Measurements from ENCODE around the gene RAMP2. TPM values are rescaled to one million over a fixed set of nuclear protein-coding genes. Genes with fewer than 3 reads are reported as not detected.

Gene RAMP2
- total and polyA plus RNA-seq, 4 donors = 43.8 to 101 (median 60.8) TPM

DNA sequence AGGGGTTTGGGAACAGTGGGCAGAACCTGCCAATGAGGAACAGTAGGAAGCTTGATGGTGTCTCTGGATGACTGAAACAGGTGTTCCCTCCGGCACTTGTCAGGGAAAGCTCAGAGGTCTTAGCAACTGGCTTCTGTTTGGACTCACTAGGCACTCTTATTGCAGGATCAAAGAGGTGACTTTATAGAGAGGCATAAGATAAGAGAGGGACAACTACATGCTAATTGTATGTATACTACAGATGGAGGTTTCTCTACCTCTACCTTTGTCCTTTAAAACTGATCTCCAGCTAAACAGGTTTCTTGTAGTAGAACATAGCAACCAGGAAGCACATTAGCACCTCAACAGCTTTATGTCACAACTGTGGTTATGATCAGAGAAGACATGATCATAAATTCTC lies 45.2 kb downstream of the RAMP2 start:
- H3K9me3 ChIP-seq (ENCODE audit: control insufficient read depth in 4 of 4, insufficient read depth in 3 of 4, low read length in 3 of 4) = no peaks in the 10 kb centered on the region
- H3K9ac ChIP-seq (ENCODE audit: insufficient read depth in 1 of 2, low read length in 2 of 2) = no peak overlapping the region
- no peak for TF ChIP-seq CTCF (IDR thresholded peaks at IDR 0.05; ENCODE audit: control extremely low read depth, extremely low read depth)
- no peak overlapping the region for H3K4me3 ChIP-seq
- 88 to 94% methylated on average over 1 of the region's 1 CpG for WGBS, 2 donors
- H3K27me3 ChIP-seq (ENCODE audit: control insufficient read depth in 3 of 3, insufficient read depth in 3 of 3, low read length in 2 of 3) = no peaks in the 10 kb centered on the region
- ATAC-seq (ENCODE audit: insufficient read depth, low FRiP score) = no peak
- no peak overlapping the region for H3K27ac ChIP-seq (ENCODE audit: low read depth in 1 of 2, low read length in 1 of 2)
- peaks cover 0 to 8% (median 0%) of the 10 kb centered on the region in 5 donors for H3K4me1 ChIP-seq (ENCODE audit: control insufficient read depth in 5 of 5, insufficient read depth in 5 of 5, low read length in 5 of 5)
- no peak for DNase-seq
- peaks cover 0 to 5% (median 4%) of the 10 kb centered on the region in 4 donors for H3K36me3 ChIP-seq (ENCODE audit: control insufficient read depth in 4 of 4, insufficient read depth in 4 of 4, low read length in 4 of 4)

DNA sequence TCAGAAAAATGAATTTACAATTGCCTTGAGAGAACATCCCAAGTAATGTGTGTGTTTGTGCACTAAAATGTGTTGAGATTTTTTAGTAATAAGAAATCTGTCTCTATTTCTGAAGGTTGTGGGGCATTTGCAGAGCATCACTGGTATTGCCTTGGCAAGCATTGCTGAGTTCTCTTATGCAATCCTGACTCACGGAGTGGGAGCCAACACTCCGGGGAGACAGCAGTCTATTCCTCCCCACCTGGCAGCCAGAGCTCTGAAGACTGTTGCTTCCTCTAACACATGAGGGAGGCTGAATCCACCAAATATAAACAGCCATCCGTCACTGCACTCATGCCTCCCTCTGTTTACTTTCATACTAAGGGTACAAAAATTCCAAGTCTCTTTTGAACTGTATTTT lies 48.2 kb downstream of the RAMP2 start:
- H3K27me3 ChIP-seq (ENCODE audit: control insufficient read depth in 3 of 3, insufficient read depth in 3 of 3, low read length in 2 of 3) = no peaks in the 10 kb centered on the region
- no peak overlapping the region for H3K27ac ChIP-seq (ENCODE audit: low read depth in 1 of 2, low read length in 1 of 2)
- H3K9ac ChIP-seq (ENCODE audit: insufficient read depth in 1 of 2, low read length in 2 of 2) = no peak overlapping the region
- H3K36me3 ChIP-seq (ENCODE audit: control insufficient read depth in 4 of 4, insufficient read depth in 4 of 4, low read length in 4 of 4) = peaks cover 3 to 14% (median 9%) of the 10 kb centered on the region in 4 donors
- TF ChIP-seq CTCF (IDR thresholded peaks at IDR 0.05; ENCODE audit: control extremely low read depth, extremely low read depth) = no peak
- WGBS, 2 donors = 23 to 41% methylated on average over 3 of the region's 3 CpGs
- DNase-seq (no peak), ATAC-seq (ENCODE audit: insufficient read depth, low FRiP score) (no peak)
- no peaks in the 10 kb centered on the region for H3K4me1 ChIP-seq (ENCODE audit: control insufficient read depth in 5 of 5, insufficient read depth in 5 of 5, low read length in 5 of 5)
- H3K4me3 ChIP-seq = no peak overlapping the region
- H3K9me3 ChIP-seq (ENCODE audit: control insufficient read depth in 4 of 4, insufficient read depth in 3 of 4, low read length in 3 of 4) = no peaks in the 10 kb centered on the region

Small RNA genes lying within 50 kb of the gene (small RNA-seq; reads per million reads assigned to genes)
- not detected for gene HMGN2P15 (ENCODE audit: low replicate concordance)

Other genes starting within 250 kb of the RAMP2 start
- gene NAGLU, start 225.0 kb upstream of the RAMP2 start, total RNA-seq = 10 to 100 TPM; 16.8 to 69.8 TPM
- gene NAGLU, start 225.0 kb upstream of the RAMP2 start, polyA plus RNA-seq = 10 to 100 TPM; 32.3 to 37.9 TPM
- 1 to 10 TPM in 1 of 2 donors, under 1 TPM in 1; 0.98 to 1.3 TPM for gene HSD17B1, start 208.3 kb upstream of the RAMP2 start, total RNA-seq
- 1 to 10 TPM; 1.8 to 2.4 TPM for gene HSD17B1, start 208.3 kb upstream of the RAMP2 start, polyA plus RNA-seq
- 10 to 100 TPM; 25.9 to 93.2 TPM for gene COASY, start 199.1 kb upstream of the RAMP2 start, total RNA-seq
- gene COASY, start 199.1 kb upstream of the RAMP2 start, polyA plus RNA-seq = 10 to 100 TPM; 57.3 to 71.3 TPM
- 10 to 100 TPM; 31.9 to 69.7 TPM for gene MLX, start 194.1 kb upstream of the RAMP2 start, total RNA-seq
- gene MLX, start 194.1 kb upstream of the RAMP2 start, polyA plus RNA-seq = 10 to 100 TPM; 61.8 to 71.6 TPM
- 1 to 10 TPM; 3.4 to 7.5 TPM for gene PSMC3IP, start 183.5 kb upstream of the RAMP2 start, total RNA-seq
- 1 to 10 TPM; 3.7 to 4.3 TPM for gene PSMC3IP, start 183.5 kb upstream of the RAMP2 start, polyA plus RNA-seq
- 10 to 100 TPM; 61.3 to 62.7 TPM for gene RETREG3, start 151.9 kb upstream of the RAMP2 start, total RNA-seq
- gene RETREG3, start 151.9 kb upstream of the RAMP2 start, polyA plus RNA-seq = 10 to 100 TPM; 16.1 to 27.6 TPM
- 10 to 100 TPM; 12.1 to 38.1 TPM for gene TUBG1, start 151.5 kb upstream of the RAMP2 start, total RNA-seq
- gene TUBG1, start 151.5 kb upstream of the RAMP2 start, polyA plus RNA-seq = 10 to 100 TPM; 31.1 to 39.0 TPM
- gene TUBG2, start 101.9 kb upstream of the RAMP2 start, total RNA-seq = 10 to 100 TPM; 13.0 to 22.0 TPM
- gene TUBG2, start 101.9 kb upstream of the RAMP2 start, polyA plus RNA-seq = 10 to 100 TPM in 1 of 2 donors, 1 to 10 TPM in 1; 6.9 to 10.5 TPM
- gene PLEKHH3, start 84.2 kb upstream of the RAMP2 start, total RNA-seq = 10 to 100 TPM; 23.9 to 30.2 TPM
- 10 to 100 TPM; 21.2 to 22.0 TPM for gene PLEKHH3, start 84.2 kb upstream of the RAMP2 start, polyA plus RNA-seq
- 1 to 10 TPM in 1 of 2 donors, under 1 TPM in 1; 1.00 to 1.9 TPM for gene CCR10, start 79.4 kb upstream of the RAMP2 start, total RNA-seq
- gene CCR10, start 79.4 kb upstream of the RAMP2 start, polyA plus RNA-seq = 1 to 10 TPM in 1 of 2 donors, under 1 TPM in 1; 0.55 to 3.1 TPM
- 10 to 100 TPM in 1 of 2 donors, 1 to 10 TPM in 1; 9.9 to 12.5 TPM for gene CNTNAP1, start 78.7 kb upstream of the RAMP2 start, total RNA-seq
- gene CNTNAP1, start 78.7 kb upstream of the RAMP2 start, polyA plus RNA-seq = 1 to 10 TPM; 2.9 to 5.4 TPM
- gene EZH1, start 16.2 kb upstream of the RAMP2 start, total RNA-seq = 10 to 100 TPM; 33.6 to 53.2 TPM
- gene EZH1, start 16.2 kb upstream of the RAMP2 start, polyA plus RNA-seq = 10 to 100 TPM; 20.7 to 21.2 TPM
- 10 to 100 TPM; 42.4 to 64.8 TPM for gene VPS25, start 12.2 kb downstream of the RAMP2 start, total RNA-seq
- gene VPS25, start 12.2 kb downstream of the RAMP2 start, polyA plus RNA-seq = 10 to 100 TPM; 45.1 to 93.7 TPM
- under 1 TPM; 0.40 to 0.77 TPM for gene WNK4, start 19.4 kb downstream of the RAMP2 start, total RNA-seq
- gene WNK4, start 19.4 kb downstream of the RAMP2 start, polyA plus RNA-seq = under 1 TPM; 0.09 to 0.49 TPM
- 10 to 100 TPM; 55.7 to 69.2 TPM for gene COA3, start 37.5 kb downstream of the RAMP2 start, total RNA-seq
- gene COA3, start 37.5 kb downstream of the RAMP2 start, polyA plus RNA-seq = 100 to 1,000 TPM in 1 of 2 donors, 10 to 100 TPM in 1; 84.1 to 142 TPM
- gene CNTD1, start 37.6 kb downstream of the RAMP2 start, total RNA-seq = 1 to 10 TPM in 1 of 2 donors, under 1 TPM in 1; 0.92 to 1.6 TPM
- under 1 TPM; 0.61 to 0.64 TPM for gene CNTD1, start 37.6 kb downstream of the RAMP2 start, polyA plus RNA-seq
- 100 to 1,000 TPM in 1 of 2 donors, 10 to 100 TPM in 1; 87.6 to 114 TPM for gene BECN1, start 63.1 kb downstream of the RAMP2 start, total RNA-seq
- gene BECN1, start 63.1 kb downstream of the RAMP2 start, polyA plus RNA-seq = 10 to 100 TPM; 33.0 to 81.6 TPM
- 100 to 1,000 TPM in 1 of 2 donors, 10 to 100 TPM in 1; 46.4 to 109 TPM for gene PSME3, start 72.2 kb downstream of the RAMP2 start, total RNA-seq
- 100 to 1,000 TPM in 1 of 2 donors, 10 to 100 TPM in 1; 34.5 to 117 TPM for gene PSME3, start 72.2 kb downstream of the RAMP2 start, polyA plus RNA-seq
- gene AOC2, start 83.4 kb downstream of the RAMP2 start, total RNA-seq = 1 to 10 TPM; 1.6 to 2.4 TPM
- 1 to 10 TPM; 1.5 to 1.6 TPM for gene AOC2, start 83.4 kb downstream of the RAMP2 start, polyA plus RNA-seq
- gene AOC3, start 90.0 kb downstream of the RAMP2 start, total RNA-seq = 100 to 1,000 TPM in 1 of 2 donors, 10 to 100 TPM in 1; 82.9 to 154 TPM
- 10 to 100 TPM; 50.0 to 55.6 TPM for gene AOC3, start 90.0 kb downstream of the RAMP2 start, polyA plus RNA-seq
- gene G6PC1, start 139.6 kb downstream of the RAMP2 start, total RNA-seq = under 1 TPM in 1 of 2 donors, not detected in 1; 0.09 TPM
- not detected for gene G6PC1, start 139.6 kb downstream of the RAMP2 start, polyA plus RNA-seq
- 10 to 100 TPM; 27.6 to 39.8 TPM for gene AARSD1, start 203.2 kb downstream of the RAMP2 start, total RNA-seq
- 10 to 100 TPM; 34.4 to 57.0 TPM for gene AARSD1, start 203.2 kb downstream of the RAMP2 start, polyA plus RNA-seq
- 1 to 10 TPM; 1.1 to 1.8 TPM for gene PTGES3L, start 218.9 kb downstream of the RAMP2 start, total RNA-seq
- under 1 TPM; 0.43 to 0.69 TPM for gene PTGES3L, start 218.9 kb downstream of the RAMP2 start, polyA plus RNA-seq
- gene RUNDC1, start 219.3 kb downstream of the RAMP2 start, total RNA-seq = 10 to 100 TPM; 12.7 to 16.7 TPM
- gene RUNDC1, start 219.3 kb downstream of the RAMP2 start, polyA plus RNA-seq = 1 to 10 TPM; 8.1 to 8.7 TPM
- 100 to 1,000 TPM; 665 to 826 TPM for gene RPL27, start 237.2 kb downstream of the RAMP2 start, total RNA-seq
- 1,000 to 10,000 TPM; 2,343 to 3,245 TPM for gene RPL27, start 237.2 kb downstream of the RAMP2 start, polyA plus RNA-seq
- 10 to 100 TPM; 18.8 to 40.6 TPM for gene IFI35, start 245.6 kb downstream of the RAMP2 start, total RNA-seq
- 10 to 100 TPM; 36.7 to 60.3 TPM for gene IFI35, start 245.6 kb downstream of the RAMP2 start, polyA plus RNA-seq